ENCODE results near the gene PUSL1.

DNA sequence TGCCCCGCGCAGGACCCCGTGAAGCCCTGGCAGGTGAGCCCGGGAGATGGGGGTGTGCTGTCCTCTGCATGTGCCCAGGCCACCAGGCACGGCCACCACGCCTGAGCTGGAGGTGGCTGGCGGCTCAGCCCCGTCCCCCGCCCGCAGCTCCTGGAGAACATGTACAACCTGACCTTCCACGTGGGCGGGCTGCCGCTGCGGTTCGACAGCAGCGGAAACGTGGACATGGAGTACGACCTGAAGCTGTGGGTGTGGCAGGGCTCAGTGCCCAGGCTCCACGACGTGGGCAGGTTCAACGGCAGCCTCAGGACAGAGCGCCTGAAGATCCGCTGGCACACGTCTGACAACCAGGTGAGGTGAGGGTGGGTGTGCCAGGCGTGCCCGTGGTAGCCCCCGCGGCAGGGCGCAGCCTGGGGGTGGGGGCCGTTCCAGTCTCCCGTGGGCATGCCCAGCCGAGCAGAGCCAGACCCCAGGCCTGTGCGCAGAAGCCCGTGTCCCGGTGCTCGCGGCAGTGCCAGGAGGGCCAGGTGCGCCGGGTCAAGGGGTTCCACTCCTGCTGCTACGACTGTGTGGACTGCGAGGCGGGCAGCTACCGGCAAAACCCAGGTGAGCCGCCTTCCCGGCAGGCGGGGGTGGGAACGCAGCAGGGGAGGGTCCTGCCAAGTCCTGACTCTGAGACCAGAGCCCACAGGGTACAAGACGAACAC, 24.5 kb downstream of the PUSL1 start:
- TF ChIP-seq, protein P1, sequence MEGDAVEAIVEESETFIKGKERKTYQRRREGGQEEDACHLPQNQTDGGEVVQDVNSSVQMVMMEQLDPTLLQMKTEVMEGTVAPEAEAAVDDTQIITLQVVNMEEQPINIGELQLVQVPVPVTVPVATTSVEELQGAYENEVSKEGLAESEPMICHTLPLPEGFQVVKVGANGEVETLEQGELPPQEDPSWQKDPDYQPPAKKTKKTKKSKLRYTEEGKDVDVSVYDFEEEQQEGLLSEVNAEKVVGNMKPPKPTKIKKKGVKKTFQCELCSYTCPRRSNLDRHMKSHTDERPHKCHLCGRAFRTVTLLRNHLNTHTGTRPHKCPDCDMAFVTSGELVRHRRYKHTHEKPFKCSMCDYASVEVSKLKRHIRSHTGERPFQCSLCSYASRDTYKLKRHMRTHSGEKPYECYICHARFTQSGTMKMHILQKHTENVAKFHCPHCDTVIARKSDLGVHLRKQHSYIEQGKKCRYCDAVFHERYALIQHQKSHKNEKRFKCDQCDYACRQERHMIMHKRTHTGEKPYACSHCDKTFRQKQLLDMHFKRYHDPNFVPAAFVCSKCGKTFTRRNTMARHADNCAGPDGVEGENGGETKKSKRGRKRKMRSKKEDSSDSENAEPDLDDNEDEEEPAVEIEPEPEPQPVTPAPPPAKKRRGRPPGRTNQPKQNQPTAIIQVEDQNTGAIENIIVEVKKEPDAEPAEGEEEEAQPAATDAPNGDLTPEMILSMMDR (IDR thresholded peaks at IDR 0.05), result no peak
- no peak for TF ChIP-seq POLR2A (IDR thresholded peaks at IDR 0.05)

Data from lower leg skin (tissue), 3 donors.